Brain microvascular endothelial cell (primary cell): ENCODE measurements around the gene GGT5.
A peak's percentile ranks its signal among the peaks of the same experiment; 100 is the strongest.
"Not testable (repeated sequence)": the region's sequence is repeated elsewhere in the genome, so short reads cannot be mapped to it uniquely, and the experiment has no call there.

Source experiments
- DNase-seq: peaks from one replicate; pipeline ENCODE4 v3.0.0-alpha.2; 2020
- H3K27ac ChIP-seq: fragments of 250-450 bp; sonication (Bioruptor Pico); 2 replicates; pipeline ENCODE4 v1.5.1; 2020; ENCODE audit warnings: mild to moderate bottlenecking, moderate library complexity
- H3K27me3 ChIP-seq: fragments of 250-450 bp; sonication (Bioruptor Pico); replicated peaks from 2 replicates; pipeline ENCODE4 v1.5.1; 2020; ENCODE audit warnings: mild to moderate bottlenecking
- H3K36me3 ChIP-seq: fragments of 250-450 bp; sonication (Bioruptor Pico); replicated peaks from 2 replicates; pipeline ENCODE4 v1.5.1; 2020; ENCODE audit warnings: mild to moderate bottlenecking
- H3K4me3 ChIP-seq: 2 replicates; pipeline ENCODE4 v1.5.1; 2011; ENCODE audit warnings: low read depth, mild to moderate bottlenecking, control low read depth, low read length, moderate library complexity
- in situ Hi-C: cut with HindIII; loops from 2 replicates; pipeline ENCODE4 v1.10.0; 2017; ENCODE audit warnings: low sequenced_read_pairs, low pct_ligation_motif_present
- TF ChIP-seq, protein P1 (sequence below): IDR thresholded peaks from 2 replicates; pipeline ENCODE4 v1.5.1; 2011; ENCODE audit warnings: low read depth, mild to moderate bottlenecking, moderate library complexity, low read length, control low read depth, inconsistent platforms; ENCODE audit errors: missing control alignments

The GGT5 gene

DNA sequence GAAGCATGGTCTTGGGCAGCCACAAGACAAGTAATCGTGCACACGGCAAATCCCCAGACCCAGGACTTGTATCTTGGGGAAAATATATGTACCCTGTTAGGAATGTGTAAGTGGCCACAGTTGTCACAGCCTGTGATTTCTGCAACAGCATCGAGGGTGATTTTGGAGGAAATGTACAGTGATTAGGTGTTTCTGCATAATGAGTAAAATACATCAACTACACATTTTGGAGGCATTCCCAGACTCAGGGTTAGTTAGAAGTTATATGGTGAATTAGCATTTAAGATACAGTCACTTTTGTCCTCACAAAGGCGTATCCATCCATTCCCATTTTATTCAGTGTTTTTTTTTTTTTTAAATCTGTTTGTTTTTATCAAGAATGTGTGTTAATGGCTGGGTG is 35.2 kb downstream of the GGT5 start:
- TF ChIP-seq, protein P1, sequence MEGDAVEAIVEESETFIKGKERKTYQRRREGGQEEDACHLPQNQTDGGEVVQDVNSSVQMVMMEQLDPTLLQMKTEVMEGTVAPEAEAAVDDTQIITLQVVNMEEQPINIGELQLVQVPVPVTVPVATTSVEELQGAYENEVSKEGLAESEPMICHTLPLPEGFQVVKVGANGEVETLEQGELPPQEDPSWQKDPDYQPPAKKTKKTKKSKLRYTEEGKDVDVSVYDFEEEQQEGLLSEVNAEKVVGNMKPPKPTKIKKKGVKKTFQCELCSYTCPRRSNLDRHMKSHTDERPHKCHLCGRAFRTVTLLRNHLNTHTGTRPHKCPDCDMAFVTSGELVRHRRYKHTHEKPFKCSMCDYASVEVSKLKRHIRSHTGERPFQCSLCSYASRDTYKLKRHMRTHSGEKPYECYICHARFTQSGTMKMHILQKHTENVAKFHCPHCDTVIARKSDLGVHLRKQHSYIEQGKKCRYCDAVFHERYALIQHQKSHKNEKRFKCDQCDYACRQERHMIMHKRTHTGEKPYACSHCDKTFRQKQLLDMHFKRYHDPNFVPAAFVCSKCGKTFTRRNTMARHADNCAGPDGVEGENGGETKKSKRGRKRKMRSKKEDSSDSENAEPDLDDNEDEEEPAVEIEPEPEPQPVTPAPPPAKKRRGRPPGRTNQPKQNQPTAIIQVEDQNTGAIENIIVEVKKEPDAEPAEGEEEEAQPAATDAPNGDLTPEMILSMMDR: no peak
- DNase-seq: no peak
- Histone ChIP-seq H3K4me3 (no peak overlapping the region), H3K27ac (no peak overlapping the region), H3K27me3 (no peaks in the 10 kb centered on the region), H3K36me3 (no peaks in the 10 kb centered on the region)
- in situ Hi-C loops: no loop called here

DNA sequence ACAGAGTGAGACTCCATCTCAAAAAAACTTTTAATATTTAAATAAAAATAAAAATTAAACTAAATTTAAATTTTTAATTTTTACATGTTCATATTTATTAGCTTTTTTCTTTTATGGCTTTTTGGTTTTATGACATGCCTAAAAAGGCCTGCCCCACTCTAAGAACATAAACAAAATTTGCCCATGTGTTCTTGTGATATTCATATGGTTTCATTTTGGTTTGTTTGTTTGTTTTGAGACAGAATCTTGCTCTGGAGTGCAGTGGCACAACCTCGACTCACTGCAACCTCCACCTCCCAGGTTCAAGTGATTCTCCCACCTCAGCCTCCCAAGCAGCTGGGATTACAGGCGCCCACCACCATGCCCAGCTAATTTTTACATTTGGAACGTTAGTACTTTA is 35.9 kb downstream of the GGT5 start:
- in situ Hi-C loops: no loop called here
- Histone ChIP-seq H3K36me3 (no peaks in the 10 kb centered on the region), H3K27ac (peak overlapping the region; percentile 94), H3K4me3 (no peak overlapping the region), H3K27me3 (no peaks in the 10 kb centered on the region)
- DNase-seq: no peak
- TF ChIP-seq, protein P1: no peak

DNA sequence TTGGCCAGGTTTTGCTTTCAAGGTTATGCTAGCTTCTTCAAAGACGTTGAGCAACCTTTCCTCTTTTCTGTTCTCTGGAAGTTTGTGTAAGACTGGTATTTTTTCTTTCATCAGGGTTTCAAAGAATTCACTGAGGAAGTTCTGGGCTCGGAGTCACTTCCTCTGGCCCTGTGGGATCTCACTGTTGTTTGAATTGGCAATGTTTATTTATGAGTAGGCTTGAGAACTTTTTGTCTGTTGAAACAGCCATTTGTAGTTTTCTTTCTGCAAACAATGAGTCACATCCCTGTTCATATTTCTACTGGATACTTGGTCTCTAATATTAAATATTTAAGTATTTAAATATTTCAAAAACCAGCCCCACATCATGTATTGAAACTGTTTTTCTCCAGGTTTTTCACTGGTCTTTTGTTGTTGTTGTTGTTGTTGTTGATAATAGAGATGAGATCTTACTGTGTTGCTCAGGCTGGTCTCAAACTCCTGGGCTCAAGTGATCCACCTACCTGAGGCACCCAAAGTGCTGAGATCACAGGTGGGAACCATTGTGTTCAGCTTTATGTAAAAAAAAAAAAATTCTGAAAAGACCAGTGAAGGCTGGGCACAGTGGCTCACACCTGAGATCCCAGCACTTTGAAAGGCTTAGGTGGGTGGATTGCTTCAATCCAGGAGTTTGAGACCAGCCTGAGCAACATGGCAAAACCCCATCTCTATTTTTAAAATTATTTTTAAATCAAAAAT is 36.7 kb downstream of the GGT5 start:
- H3K27me3 ChIP-seq: no peaks in the 10 kb centered on the region
- peak; percentile 94 for DNase-seq
- TF ChIP-seq, protein P1: no peak
- in situ Hi-C loops: no loop called here
- H3K27ac ChIP-seq: peak overlapping the region; percentile 94
- no peak overlapping the region for H3K4me3 ChIP-seq
- H3K36me3 ChIP-seq: no peaks in the 10 kb centered on the region

DNA sequence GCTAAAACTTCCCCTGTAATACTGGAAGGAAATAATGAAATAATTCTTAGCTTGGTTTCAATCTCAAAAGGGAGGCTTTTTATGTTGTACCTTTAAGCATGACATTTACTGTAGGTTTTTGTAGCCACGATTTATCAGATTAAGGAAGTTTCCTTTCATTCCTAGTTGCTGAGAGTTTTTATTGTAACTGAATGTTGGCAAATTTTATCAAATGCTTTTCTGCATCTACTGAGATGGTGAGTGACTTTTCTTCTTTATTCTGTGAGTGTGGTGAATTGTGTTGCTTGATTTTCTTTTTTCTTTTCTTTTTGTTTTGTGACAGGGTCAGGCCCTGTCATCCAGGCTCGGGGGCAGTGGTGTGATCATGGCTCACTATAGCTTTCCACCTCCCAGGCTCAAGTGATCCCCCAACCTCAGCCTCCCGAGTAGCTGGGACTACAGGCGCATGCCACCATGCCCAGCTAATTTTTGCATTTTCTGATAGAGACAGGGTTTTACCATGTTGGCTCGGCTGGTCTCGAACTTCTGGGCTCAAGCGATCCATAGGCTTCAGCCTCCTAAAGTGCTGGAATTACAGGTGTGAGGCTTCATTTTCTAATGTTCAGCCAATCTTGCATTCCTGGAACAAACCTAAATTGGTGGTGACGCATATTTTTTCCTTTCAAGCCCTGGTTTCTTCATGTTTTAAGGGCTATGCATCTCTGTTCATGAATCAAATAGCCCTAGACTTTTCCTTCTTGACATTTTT is 37.4 kb downstream of the GGT5 start:
- Histone ChIP-seq H3K4me3 (no peak overlapping the region), H3K27me3 (no peaks in the 10 kb centered on the region), H3K27ac (peak overlapping the region; percentile 94), H3K36me3 (no peaks in the 10 kb centered on the region)
- in situ Hi-C loops: no loop called here
- TF ChIP-seq, protein P1: no peak
- DNase-seq: no peak

DNA sequence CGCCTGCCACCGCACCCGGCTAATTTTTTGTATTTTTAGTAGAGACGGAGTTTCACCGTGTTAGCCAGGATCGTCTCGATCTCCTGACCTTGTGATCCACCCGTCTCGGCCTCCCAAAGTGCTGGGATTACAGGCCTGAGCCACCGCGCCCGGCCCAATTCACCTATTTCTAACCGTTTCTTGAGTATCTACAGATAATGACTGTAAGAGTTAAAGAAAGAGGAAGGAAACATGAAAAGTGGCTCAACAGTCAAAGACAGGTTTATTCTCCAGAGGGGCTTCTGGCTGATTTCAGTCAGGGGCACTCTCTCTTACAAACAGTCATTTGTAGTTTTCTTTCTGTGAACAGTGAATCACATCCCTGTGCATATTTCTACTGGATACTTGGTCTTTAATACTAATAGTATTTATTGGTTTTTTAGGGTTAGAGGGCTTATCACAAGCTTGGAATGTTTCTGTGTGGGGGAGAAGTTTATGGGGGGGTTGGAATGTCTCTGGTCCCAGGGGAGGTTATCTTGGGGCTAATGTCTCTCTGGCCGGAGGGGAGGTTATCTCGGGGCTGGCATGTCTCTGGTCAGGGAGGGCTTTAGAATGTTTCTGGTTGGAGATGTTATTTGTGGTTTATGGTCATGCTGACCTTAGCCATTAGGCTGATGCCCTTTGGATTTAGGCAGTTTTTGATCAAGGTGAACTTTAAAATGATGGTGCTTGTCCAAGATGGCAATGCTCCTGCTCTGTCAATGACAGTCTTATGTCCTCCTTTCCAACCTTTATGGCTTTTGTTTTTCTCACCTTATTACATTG is 38.2 kb downstream of the GGT5 start:
- in situ Hi-C loops: not testable (repeated sequence)
- peak overlapping the region; percentile 94 for H3K27ac ChIP-seq

More for the DNA sequence above, 38.2 kb downstream of the GGT5 start:
- not testable (repeated sequence) for H3K27me3 ChIP-seq, H3K4me3 ChIP-seq, H3K36me3 ChIP-seq
- peak; percentile 41 for DNase-seq
